HuH-7.5 (cell line): Measurements from ENCODE around the gene TMUB1.
A peak's percentile ranks its signal among the peaks of the same experiment; 100 is the strongest.
"Not testable (repeated sequence)": the region's sequence is repeated elsewhere in the genome, so short reads cannot be mapped to it uniquely, and the experiment has no call there.

Source experiments
- DNase-seq: peaks from one replicate; pipeline ENCODE4 v3.0.0; 2011; ENCODE audit warnings: low spot score

Gene TMUB1

GRCh38 chr7:151048911-151049463 is 34.3 kb downstream of the TMUB1 start:
- no peak for DNase-seq

GRCh38 chr7:151047976-151048815 is 35.1 kb downstream of the TMUB1 start, which contains the start of gene ASIC3:
TSS of gene ASIC3 (plus strand) at chr7:151048531. CDS start at chr7:151048886, 355 bp downstream.
- DNase-seq, result no peak

- no peak for DNase-seq
Observed at GRCh38 chr7:151046603-151047573, 36.4 kb downstream of the TMUB1 start.

DNA sequence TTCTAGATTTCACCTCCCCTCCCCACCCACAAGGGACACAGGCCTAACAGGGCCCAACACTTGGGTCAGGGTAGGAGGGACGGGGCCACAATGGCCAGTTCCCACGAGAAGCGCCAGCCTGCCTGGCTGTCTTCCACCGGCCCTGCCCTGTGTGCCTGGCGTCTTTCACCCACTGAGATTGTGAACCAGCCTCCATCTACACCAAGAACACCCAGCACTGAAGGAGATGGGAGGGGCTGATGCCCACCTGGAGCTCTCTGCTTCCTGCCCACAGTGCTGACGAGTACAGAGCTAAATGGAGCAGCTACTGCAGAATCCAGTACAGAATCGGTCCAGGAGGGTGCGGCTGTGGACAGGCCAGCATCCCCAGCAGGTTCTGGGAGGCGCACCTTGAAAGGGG is 37.3 kb downstream of the TMUB1 start:
- no peak for DNase-seq

DNA sequence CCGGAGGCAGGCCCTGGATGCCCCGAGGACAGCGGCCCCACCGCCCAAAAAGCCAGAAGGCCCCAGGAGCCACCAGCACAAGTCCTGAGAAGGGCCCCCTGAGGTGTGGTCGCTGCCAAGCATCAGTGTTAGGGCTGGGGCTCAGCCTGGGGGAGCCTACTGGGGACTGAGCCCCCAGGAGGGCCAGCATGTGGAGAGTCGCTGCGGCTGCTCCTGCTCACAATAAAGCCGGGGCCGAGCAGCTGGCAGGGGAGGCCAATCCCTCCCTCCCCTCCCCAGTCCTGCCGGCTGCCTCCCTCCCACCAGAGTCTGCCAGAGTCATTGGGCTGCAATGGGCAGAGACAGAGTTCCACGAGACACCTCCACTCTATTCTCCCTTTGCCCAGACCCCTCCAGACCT is 38.0 kb downstream of the TMUB1 start:
- DNase-seq, result no peak

DNA sequence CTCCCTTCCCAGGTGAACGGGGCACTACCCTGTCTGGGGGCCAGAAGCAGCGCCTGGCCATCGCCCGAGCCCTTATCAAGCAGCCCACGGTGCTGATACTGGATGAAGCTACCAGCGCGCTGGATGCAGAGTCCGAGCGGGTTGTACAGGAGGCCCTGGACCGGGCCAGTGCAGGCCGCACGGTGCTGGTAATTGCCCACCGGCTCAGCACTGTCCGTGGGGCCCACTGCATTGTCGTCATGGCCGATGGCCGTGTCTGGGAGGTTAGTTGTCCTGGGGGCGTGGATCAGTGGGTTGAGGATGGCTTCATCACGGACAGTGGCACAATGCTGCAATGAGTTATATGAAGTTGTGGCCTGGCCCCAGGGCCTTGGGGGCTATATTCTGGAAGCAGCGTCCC is 39.3 kb downstream of the TMUB1 start:
- DNase-seq, result no peak

DNA sequence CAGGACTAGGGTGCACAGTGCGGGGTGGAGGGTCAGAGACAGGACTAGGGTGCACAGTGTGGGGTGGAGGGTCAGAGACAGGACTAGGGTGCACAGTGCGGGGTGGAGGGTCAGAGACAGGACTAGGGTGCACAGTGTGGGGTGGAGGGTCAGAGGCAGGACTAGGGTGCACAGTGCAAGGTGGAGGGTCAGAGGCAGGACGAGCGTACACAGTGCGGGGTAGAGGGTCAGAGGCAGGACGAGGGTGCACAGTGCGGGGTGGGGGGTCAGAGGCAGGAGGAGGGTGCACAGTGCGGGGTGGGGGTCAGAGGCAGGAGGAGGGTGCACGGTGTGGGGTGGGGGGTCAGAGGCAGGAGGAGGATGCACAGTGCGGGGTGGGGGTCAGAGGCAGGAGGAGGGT is 39.8 kb downstream of the TMUB1 start:
- not testable (repeated sequence) for DNase-seq

DNA sequence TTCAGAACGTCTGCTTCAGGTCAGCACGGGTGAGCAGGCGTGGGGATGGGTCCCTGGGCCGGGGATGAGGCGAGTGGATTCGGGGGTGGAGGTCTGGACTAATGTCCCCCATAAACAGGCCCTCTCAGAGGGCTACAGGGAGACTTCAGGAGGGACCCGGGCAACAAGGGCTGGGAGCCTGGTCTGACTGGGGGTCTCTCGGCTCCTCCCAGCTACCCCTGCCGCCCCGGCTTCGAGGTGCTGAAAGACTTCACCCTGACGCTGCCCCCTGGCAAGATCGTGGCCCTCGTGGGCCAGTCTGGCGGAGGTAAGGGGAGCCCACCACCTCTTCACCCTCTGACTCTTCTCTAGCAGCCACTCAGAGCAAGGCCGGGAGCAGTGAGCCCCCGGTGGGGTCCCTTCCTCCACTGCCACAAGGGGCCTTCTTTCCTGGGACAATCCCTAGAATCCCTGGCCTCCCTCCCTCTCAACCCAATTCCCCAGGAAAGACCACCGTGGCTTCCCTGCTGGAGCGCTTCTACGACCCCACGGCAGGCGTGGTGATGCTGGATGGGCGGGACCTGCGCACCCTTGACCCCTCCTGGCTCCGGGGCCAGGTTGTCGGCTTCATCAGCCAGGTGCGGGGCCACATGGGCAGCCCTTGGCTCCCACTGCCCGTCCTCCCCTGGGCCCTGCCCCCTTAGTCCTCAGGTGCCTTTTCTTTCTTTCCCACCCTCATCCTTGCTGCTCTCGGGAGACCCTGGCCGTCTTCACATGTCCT is 42.5 kb downstream of the TMUB1 start:
- no peak for DNase-seq

GRCh38 chr7:151039850-151040548 is 43.3 kb downstream of the TMUB1 start:
- DNase-seq, result no peak

- peak; percentile 70 for DNase-seq
Observed at GRCh38 chr7:151038951-151039849, 44.1 kb downstream of the TMUB1 start.

DNA sequence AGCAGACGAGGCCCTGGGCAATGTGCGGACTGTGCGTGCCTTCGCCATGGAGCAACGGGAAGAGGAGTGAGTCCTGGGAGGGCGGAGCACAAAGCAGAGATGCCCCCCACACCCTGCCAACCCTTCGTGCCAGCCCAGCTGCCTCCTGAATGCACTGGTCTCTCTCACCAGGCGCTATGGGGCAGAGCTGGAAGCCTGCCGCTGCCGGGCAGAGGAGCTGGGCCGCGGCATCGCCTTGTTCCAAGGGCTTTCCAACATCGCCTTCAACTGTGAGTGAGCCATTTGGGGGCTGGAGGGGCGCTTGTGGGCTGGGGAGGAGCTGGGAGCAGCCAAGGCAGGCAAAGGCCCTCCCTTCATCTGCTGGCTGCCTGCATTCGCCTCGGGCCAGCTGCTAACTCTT is 47.4 kb downstream of the TMUB1 start:
- DNase-seq, result no peak

- no peak for DNase-seq
Observed at GRCh38 chr7:151035026-151035717, 48.1 kb downstream of the TMUB1 start.

- no peak for DNase-seq
Observed at GRCh38 chr7:151034312-151035025, 48.8 kb downstream of the TMUB1 start.

DNA sequence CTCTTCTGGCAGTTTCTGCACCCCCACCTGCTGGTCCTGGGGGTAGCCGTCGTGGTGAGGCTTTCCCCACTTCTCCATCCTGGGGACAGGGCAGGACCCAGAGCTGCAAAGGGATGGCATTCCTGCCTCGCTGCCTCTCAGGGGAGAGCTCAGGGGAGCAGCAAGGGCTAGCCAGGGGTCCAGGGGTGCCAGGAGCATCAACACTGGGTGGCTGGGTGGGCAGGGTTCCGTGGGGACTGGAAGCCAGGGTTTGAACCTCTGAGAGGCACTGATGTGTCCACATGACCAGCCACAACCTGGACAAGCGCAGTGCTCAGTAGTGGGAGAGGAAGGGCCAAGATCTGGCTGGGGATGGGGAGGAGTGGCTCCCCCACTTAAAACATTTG is 49.4 kb downstream of the TMUB1 start:
- DNase-seq, result no peak

GRCh38 chr7:151032936-151033863 is 50.1 kb downstream of the TMUB1 start:
- no peak for DNase-seq
